Measurements from ENCODE around the gene ARHGEF28.

The ARHGEF28 gene

GRCh38 chr5:73971326-73971725 is 345.3 kb downstream of the ARHGEF28 start:
- DNase-seq: no peak

GRCh38 chr5:73973135-73973534 is 347.1 kb downstream of the ARHGEF28 start:
- H4K91ac ChIP-seq (ENCODE audit: low read length): no peak overlapping the region
- no peak overlapping the region for H3K4me2 ChIP-seq (ENCODE audit: low read length, poor library complexity, severe bottlenecking)
- H3K79me1 ChIP-seq (replicated peaks; ENCODE audit: low read length, poor library complexity, severe bottlenecking): no peaks in the 10 kb centered on the region
- no peak overlapping the region for H2BK15ac ChIP-seq (ENCODE audit: low read depth, poor library complexity, severe bottlenecking)
- no peak overlapping the region for H3K4ac ChIP-seq (ENCODE audit: low read depth in 1 of 2, low read length in 2 of 2)
- H3K9me3 ChIP-seq (ENCODE audit: control insufficient read depth, low read length): no peaks in the 10 kb centered on the region
- no peaks in the 10 kb centered on the region for H3K4me1 ChIP-seq (ENCODE audit: control insufficient read depth, insufficient read depth, low read depth, low read length)
- H3K4me3 ChIP-seq (ENCODE audit: insufficient read depth in 1 of 2, low read depth in 1 of 2, low read length in 2 of 2): no peak overlapping the region
- H2AFZ ChIP-seq (ENCODE audit: low read depth, low read length): no peak overlapping the region
- no peak overlapping the region for H2BK120ac ChIP-seq (ENCODE audit: low read depth, low read length)
- no peaks in the 10 kb centered on the region for H3K36me3 ChIP-seq (ENCODE audit: control insufficient read depth in 1 of 2, insufficient read depth in 2 of 2, low read depth in 1 of 2, low read length in 2 of 2)
- H3K9ac ChIP-seq (ENCODE audit: low read length): no peak overlapping the region
- H2BK12ac ChIP-seq (ENCODE audit: low read length in 2 of 2): no peak overlapping the region
- no peak overlapping the region for H3K27ac ChIP-seq (ENCODE audit: low read length, poor library complexity, severe bottlenecking)
- no peak overlapping the region for H3K18ac ChIP-seq (ENCODE audit: low read depth in 1 of 2, low read length in 2 of 2)
- 98% methylated on average over 3 of the region's 3 CpGs for WGBS
- no peak overlapping the region for H3K23ac ChIP-seq (ENCODE audit: low read length in 2 of 2)
- peaks cover 0 to 8% of the 10 kb centered on the region in 2 experiments for H3K27me3 ChIP-seq (ENCODE audit: control insufficient read depth in 1 of 2, insufficient read depth in 1 of 2, low read length in 2 of 2)
- no peak overlapping the region for H2BK5ac ChIP-seq (ENCODE audit: low read depth, low read length, poor library complexity, severe bottlenecking)
- no peak for DNase-seq
- H2AK5ac ChIP-seq (ENCODE audit: low read length, severe bottlenecking): no peak overlapping the region
- no peak overlapping the region for H3K14ac ChIP-seq (ENCODE audit: low read length in 2 of 2)
- no peak overlapping the region for H4K8ac ChIP-seq (ENCODE audit: low read length)

More at GRCh38 chr5:73971326-73971725, 345.3 kb downstream of the ARHGEF28 start:
- peaks cover 0 to 8% of the 10 kb centered on the region in 2 experiments for H3K27me3 ChIP-seq (ENCODE audit: control insufficient read depth in 1 of 2, insufficient read depth in 1 of 2, low read length in 2 of 2)
- H3K36me3 ChIP-seq (ENCODE audit: control insufficient read depth in 1 of 2, insufficient read depth in 2 of 2, low read depth in 1 of 2, low read length in 2 of 2): no peaks in the 10 kb centered on the region
- H3K79me1 ChIP-seq (replicated peaks; ENCODE audit: low read length, poor library complexity, severe bottlenecking): no peaks in the 10 kb centered on the region
- H3K4me1 ChIP-seq (ENCODE audit: control insufficient read depth, insufficient read depth, low read depth, low read length): no peaks in the 10 kb centered on the region
- no peak overlapping the region for H4K91ac ChIP-seq (ENCODE audit: low read length)
- H2AK5ac ChIP-seq (ENCODE audit: low read length, severe bottlenecking): no peak overlapping the region
- no peak overlapping the region for H2AFZ ChIP-seq (ENCODE audit: low read depth, low read length)
- no peak overlapping the region for H3K9ac ChIP-seq (ENCODE audit: low read length)
- H2BK120ac ChIP-seq (ENCODE audit: low read depth, low read length): no peak overlapping the region
- H3K9me3 ChIP-seq (ENCODE audit: control insufficient read depth, low read length): no peaks in the 10 kb centered on the region
- H3K4me3 ChIP-seq (ENCODE audit: insufficient read depth in 1 of 2, low read depth in 1 of 2, low read length in 2 of 2): no peak overlapping the region
- H3K27ac ChIP-seq (ENCODE audit: low read length, poor library complexity, severe bottlenecking): no peak overlapping the region
- no peak overlapping the region for H2BK12ac ChIP-seq (ENCODE audit: low read length in 2 of 2)
- H3K23ac ChIP-seq (ENCODE audit: low read length in 2 of 2): peak overlapping the region in 1 of 2 experiments; percentile 53
- no peak overlapping the region for H3K18ac ChIP-seq (ENCODE audit: low read depth in 1 of 2, low read length in 2 of 2)
- no peak overlapping the region for H3K4me2 ChIP-seq (ENCODE audit: low read length, poor library complexity, severe bottlenecking)
- H3K14ac ChIP-seq (ENCODE audit: low read length in 2 of 2): no peak overlapping the region
- 91% methylated on average over 4 of the region's 4 CpGs for WGBS
- no peak overlapping the region for H4K8ac ChIP-seq (ENCODE audit: low read length)
- no peak overlapping the region for H2BK15ac ChIP-seq (ENCODE audit: low read depth, poor library complexity, severe bottlenecking)
- no peak overlapping the region for H2BK5ac ChIP-seq (ENCODE audit: low read depth, low read length, poor library complexity, severe bottlenecking)
- H3K4ac ChIP-seq (ENCODE audit: low read depth in 1 of 2, low read length in 2 of 2): no peak overlapping the region

GRCh38 chr5:73974871-73975360 is 348.9 kb downstream of the ARHGEF28 start:
- 88% methylated on average over 4 of the region's 4 CpGs for WGBS

GRCh38 chr5:73975845-73976244 is 349.8 kb downstream of the ARHGEF28 start:
- H3K4me1 ChIP-seq (ENCODE audit: control insufficient read depth, insufficient read depth, low read depth, low read length): no peaks in the 10 kb centered on the region
- H2BK120ac ChIP-seq (ENCODE audit: low read depth, low read length): no peak overlapping the region
- no peak overlapping the region for H3K14ac ChIP-seq (ENCODE audit: low read length in 2 of 2)
- no peak overlapping the region for H2AK5ac ChIP-seq (ENCODE audit: low read length, severe bottlenecking)
- H3K18ac ChIP-seq (ENCODE audit: low read depth in 1 of 2, low read length in 2 of 2): no peak overlapping the region
- no peak overlapping the region for H3K23ac ChIP-seq (ENCODE audit: low read length in 2 of 2)
- H3K36me3 ChIP-seq (ENCODE audit: control insufficient read depth in 1 of 2, insufficient read depth in 2 of 2, low read depth in 1 of 2, low read length in 2 of 2): no peaks in the 10 kb centered on the region
- DNase-seq: no peak
- no peak overlapping the region for H2BK5ac ChIP-seq (ENCODE audit: low read depth, low read length, poor library complexity, severe bottlenecking)
- H3K9ac ChIP-seq (ENCODE audit: low read length): no peak overlapping the region
- H3K27ac ChIP-seq (ENCODE audit: low read length, poor library complexity, severe bottlenecking): no peak overlapping the region
- H3K79me1 ChIP-seq (replicated peaks; ENCODE audit: low read length, poor library complexity, severe bottlenecking): no peaks in the 10 kb centered on the region
- no peak overlapping the region for H2BK12ac ChIP-seq (ENCODE audit: low read length in 2 of 2)
- H3K9me3 ChIP-seq (ENCODE audit: control insufficient read depth, low read length): peaks cover 1% of the 10 kb centered on the region
- no peak overlapping the region for H4K8ac ChIP-seq (ENCODE audit: low read length)
- no peak overlapping the region for H3K4ac ChIP-seq (ENCODE audit: low read depth in 1 of 2, low read length in 2 of 2)
- no peak overlapping the region for H3K4me2 ChIP-seq (ENCODE audit: low read length, poor library complexity, severe bottlenecking)
- H4K91ac ChIP-seq (ENCODE audit: low read length): no peak overlapping the region
- peaks cover 0 to 6% of the 10 kb centered on the region in 2 experiments for H3K27me3 ChIP-seq (ENCODE audit: control insufficient read depth in 1 of 2, insufficient read depth in 1 of 2, low read length in 2 of 2)
- 96% methylated on average over 3 of the region's 4 CpGs for WGBS
- H3K4me3 ChIP-seq (ENCODE audit: insufficient read depth in 1 of 2, low read depth in 1 of 2, low read length in 2 of 2): no peak overlapping the region
- no peak overlapping the region for H2BK15ac ChIP-seq (ENCODE audit: low read depth, poor library complexity, severe bottlenecking)
- no peak overlapping the region for H2AFZ ChIP-seq (ENCODE audit: low read depth, low read length)

More at GRCh38 chr5:73974871-73975360, 348.9 kb downstream of the ARHGEF28 start:
- Histone ChIP-seq H3K18ac (ENCODE audit: low read depth in 1 of 2, low read length in 2 of 2) (no peak overlapping the region), H3K9me3 (ENCODE audit: control insufficient read depth, low read length) (no peaks in the 10 kb centered on the region), H3K27ac (ENCODE audit: low read length, poor library complexity, severe bottlenecking) (no peak overlapping the region), H3K36me3 (ENCODE audit: control insufficient read depth in 1 of 2, insufficient read depth in 2 of 2, low read depth in 1 of 2, low read length in 2 of 2) (no peaks in the 10 kb centered on the region), H2AK5ac (ENCODE audit: low read length, severe bottlenecking) (no peak overlapping the region), H3K4me1 (ENCODE audit: control insufficient read depth, insufficient read depth, low read depth, low read length) (no peaks in the 10 kb centered on the region), H2BK12ac (ENCODE audit: low read length in 2 of 2) (no peak overlapping the region), H3K14ac (ENCODE audit: low read length in 2 of 2) (no peak overlapping the region), H2BK15ac (ENCODE audit: low read depth, poor library complexity, severe bottlenecking) (no peak overlapping the region), H2AFZ (ENCODE audit: low read depth, low read length) (no peak overlapping the region), H3K4me2 (ENCODE audit: low read length, poor library complexity, severe bottlenecking) (no peak overlapping the region), H3K27me3 (ENCODE audit: control insufficient read depth in 1 of 2, insufficient read depth in 1 of 2, low read length in 2 of 2) (peaks cover 0 to 8% of the 10 kb centered on the region in 2 experiments), H3K79me1 (replicated peaks; ENCODE audit: low read length, poor library complexity, severe bottlenecking) (no peaks in the 10 kb centered on the region), H2BK5ac (ENCODE audit: low read depth, low read length, poor library complexity, severe bottlenecking) (no peak overlapping the region), H4K91ac (ENCODE audit: low read length) (no peak overlapping the region), H4K8ac (ENCODE audit: low read length) (no peak overlapping the region), H3K4ac (ENCODE audit: low read depth in 1 of 2, low read length in 2 of 2) (no peak overlapping the region), H3K4me3 (ENCODE audit: insufficient read depth in 1 of 2, low read depth in 1 of 2, low read length in 2 of 2) (no peak overlapping the region), H3K23ac (ENCODE audit: low read length in 2 of 2) (peak overlapping the region in 1 of 2 experiments; percentile 48), H3K9ac (ENCODE audit: low read length) (no peak overlapping the region), H2BK120ac (ENCODE audit: low read depth, low read length) (no peak overlapping the region)
- DNase-seq: no peak

All from mesenchymal stem cell (in vitro differentiated cells and primary cell).